OCI-M1 (cell line): ENCODE results near the gene NXPH2.
A peak's percentile ranks its signal among the peaks of the same experiment; 100 is the strongest.

Source experiments
- DNase-seq: peaks from one replicate; lab custom pipeline; 2025; lab: John Stamatoyannopoulos, UW

NXPH2 gene

GRCh38 chr2:138637061-138637460 is 143.1 kb downstream of the NXPH2 start:
- no peak for DNase-seq

- DNase-seq = no peak
These were observed 147.1 kb downstream of the NXPH2 start for GRCh38 chr2:138633049-138633448.

GRCh38 chr2:138632066-138632620 is 148.0 kb downstream of the NXPH2 start:
- peak; percentile 61 for DNase-seq

- no peak for DNase-seq
These were observed 150.0 kb downstream of the NXPH2 start for GRCh38 chr2:138630164-138630563.

- DNase-seq = peak; percentile 22
These were observed 154.0 kb downstream of the NXPH2 start for GRCh38 chr2:138626148-138626547.

- DNase-seq = peak; percentile 45
These were observed 157.6 kb downstream of the NXPH2 start for GRCh38 chr2:138622613-138623012.

GRCh38 chr2:138621139-138621538 is 159.1 kb downstream of the NXPH2 start:
- DNase-seq = no peak

GRCh38 chr2:138620431-138620830 is 159.8 kb downstream of the NXPH2 start:
- DNase-seq = no peak
